ENCODE measurements around the gene CIAO2B.

Gene CIAO2B

GRCh38 chr16:66920924-66921680 is 13.1 kb downstream of the CIAO2B start:
- Histone ChIP-seq H3K4me3 (ENCODE audit: low read depth in 1 of 2, low read length in 2 of 2) (no peak overlapping the region), H3K9ac (ENCODE audit: low read depth, low read length) (no peak overlapping the region), H2AFZ (ENCODE audit: low read depth, low read length) (no peak overlapping the region), H3K4me2 (ENCODE audit: insufficient read depth, low read length) (no peak overlapping the region), H4K20me1 (ENCODE audit: insufficient read depth, low read length) (0 out of 2 replicates have a peak, but pooled peaks cover 3% of the 10 kb centered on the region), H3K9me3 (ENCODE audit: insufficient read depth, low read length, severe bottlenecking) (no peaks in the 10 kb centered on the region), H3K4me1 (ENCODE audit: insufficient read depth, low read length) (no peaks in the 10 kb centered on the region), H3K79me2 (ENCODE audit: insufficient read depth, low read length) (no peaks in the 10 kb centered on the region), H3K27me3 (ENCODE audit: insufficient read depth, low read length, poor library complexity) (peaks cover 7% of the 10 kb centered on the region), H3K27ac (ENCODE audit: low read length) (no peak overlapping the region), H3K36me3 (ENCODE audit: insufficient read depth, low read length) (no peaks in the 10 kb centered on the region)
- TF ChIP-seq EZH2 (IDR thresholded peaks at IDR 0.05; ENCODE audit: borderline replicate concordance, low read depth, low read length, severe bottlenecking): no peak
- TF ChIP-seq CTCF (IDR thresholded peaks at IDR 0.05; ENCODE audit: borderline replicate concordance, extremely low read depth, low read length, poor library complexity, severe bottlenecking): no peak
- no peak for ATAC-seq (ENCODE audit: insufficient read depth, low read depth)
- no peak for DNase-seq

- TF ChIP-seq CTCF (IDR thresholded peaks at IDR 0.05; ENCODE audit: borderline replicate concordance, extremely low read depth, low read length, poor library complexity, severe bottlenecking) (no peak), EZH2 (IDR thresholded peaks at IDR 0.05; ENCODE audit: borderline replicate concordance, low read depth, low read length, severe bottlenecking) (no peak)
- Histone ChIP-seq H3K27me3 (ENCODE audit: insufficient read depth, low read length, poor library complexity) (peaks cover 7% of the 10 kb centered on the region), H4K20me1 (ENCODE audit: insufficient read depth, low read length) (0 out of 2 replicates have a peak, but pooled peaks cover 3% of the 10 kb centered on the region), H3K9ac (ENCODE audit: low read depth, low read length) (no peak overlapping the region), H3K4me2 (ENCODE audit: insufficient read depth, low read length) (no peak overlapping the region), H3K79me2 (ENCODE audit: insufficient read depth, low read length) (no peaks in the 10 kb centered on the region), H3K4me3 (ENCODE audit: low read depth in 1 of 2, low read length in 2 of 2) (no peak overlapping the region), H3K4me1 (ENCODE audit: insufficient read depth, low read length) (no peaks in the 10 kb centered on the region), H2AFZ (ENCODE audit: low read depth, low read length) (no peak overlapping the region), H3K27ac (ENCODE audit: low read length) (no peak overlapping the region), H3K9me3 (ENCODE audit: insufficient read depth, low read length, severe bottlenecking) (no peaks in the 10 kb centered on the region), H3K36me3 (ENCODE audit: insufficient read depth, low read length) (no peaks in the 10 kb centered on the region)
- ATAC-seq (ENCODE audit: insufficient read depth, low read depth) (no peak), DNase-seq (no peak)
Observed at GRCh38 chr16:66920299-66920590, 14.0 kb downstream of the CIAO2B start.

- H3K4me2 ChIP-seq (ENCODE audit: insufficient read depth, low read length): no peak overlapping the region
Observed at GRCh38 chr16:66919569-66920298, 14.5 kb downstream of the CIAO2B start.

More at GRCh38 chr16:66919569-66920298, 14.5 kb downstream of the CIAO2B start:
- no peaks in the 10 kb centered on the region for H3K4me1 ChIP-seq (ENCODE audit: insufficient read depth, low read length)
- no peaks in the 10 kb centered on the region for H3K9me3 ChIP-seq (ENCODE audit: insufficient read depth, low read length, severe bottlenecking)
- 0 out of 2 replicates have a peak, but pooled peaks cover 3% of the 10 kb centered on the region for H4K20me1 ChIP-seq (ENCODE audit: insufficient read depth, low read length)
- H3K4me3 ChIP-seq (ENCODE audit: low read depth in 1 of 2, low read length in 2 of 2): no peak overlapping the region
- no peaks in the 10 kb centered on the region for H3K36me3 ChIP-seq (ENCODE audit: insufficient read depth, low read length)
- H2AFZ ChIP-seq (ENCODE audit: low read depth, low read length): no peak overlapping the region
- no peak for ATAC-seq (ENCODE audit: insufficient read depth, low read depth)
- H3K9ac ChIP-seq (ENCODE audit: low read depth, low read length): no peak overlapping the region
- no peaks in the 10 kb centered on the region for H3K79me2 ChIP-seq (ENCODE audit: insufficient read depth, low read length)
- peaks cover 7% of the 10 kb centered on the region for H3K27me3 ChIP-seq (ENCODE audit: insufficient read depth, low read length, poor library complexity)
- DNase-seq: no peak
- TF ChIP-seq CTCF (IDR thresholded peaks at IDR 0.05; ENCODE audit: borderline replicate concordance, extremely low read depth, low read length, poor library complexity, severe bottlenecking) (no peak), EZH2 (IDR thresholded peaks at IDR 0.05; ENCODE audit: borderline replicate concordance, low read depth, low read length, severe bottlenecking) (no peak)
- H3K27ac ChIP-seq (ENCODE audit: low read length): no peak overlapping the region

All from DND-41 (cell line).